HG03060 (cell line): Measurements from ENCODE around the gene INPP4B.

Experiments used
- ATAC-seq: cut with Tn5 transposase; IDR thresholded peaks from one replicate; pipeline ENCODE4 v1.9.1; 2021; ENCODE audit warnings: low read depth, moderate number of reproducible peaks; ENCODE audit not compliant: unreplicated experiment

The INPP4B gene

DNA sequence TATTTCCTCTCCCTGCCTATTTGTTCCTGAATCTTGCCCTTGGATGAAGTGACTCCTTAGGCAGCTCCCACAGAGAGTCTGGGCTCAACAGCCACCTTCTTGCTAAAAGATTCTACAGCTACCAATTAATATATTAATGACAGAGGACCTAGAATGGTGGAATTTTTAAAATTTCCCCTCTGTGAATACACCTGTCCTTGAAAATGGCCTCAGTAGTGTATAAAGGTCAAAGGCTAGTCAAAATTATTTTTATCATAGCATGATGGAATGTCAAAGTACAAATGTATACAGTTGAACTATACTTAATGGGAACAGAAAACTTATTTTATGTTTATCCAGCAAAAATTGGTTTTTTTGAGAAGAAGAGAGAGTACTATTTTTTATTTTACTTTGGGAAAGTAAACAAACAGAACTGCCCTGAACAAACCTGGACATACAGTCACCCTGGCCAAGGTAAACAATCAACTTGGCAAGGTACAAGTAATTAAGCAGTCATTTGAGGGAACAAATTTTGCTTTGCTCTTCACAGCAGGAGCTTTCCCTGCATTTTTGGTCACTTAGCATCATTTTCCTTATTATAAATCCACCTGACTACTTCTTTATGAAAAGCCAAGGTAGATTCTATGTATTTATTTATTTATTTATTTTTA lies 250.8 kb downstream of the INPP4B start:
- ATAC-seq, result no peak

GRCh38 chr4:142585411-142585810 lies 260.7 kb downstream of the INPP4B start:
- no peak for ATAC-seq

DNA sequence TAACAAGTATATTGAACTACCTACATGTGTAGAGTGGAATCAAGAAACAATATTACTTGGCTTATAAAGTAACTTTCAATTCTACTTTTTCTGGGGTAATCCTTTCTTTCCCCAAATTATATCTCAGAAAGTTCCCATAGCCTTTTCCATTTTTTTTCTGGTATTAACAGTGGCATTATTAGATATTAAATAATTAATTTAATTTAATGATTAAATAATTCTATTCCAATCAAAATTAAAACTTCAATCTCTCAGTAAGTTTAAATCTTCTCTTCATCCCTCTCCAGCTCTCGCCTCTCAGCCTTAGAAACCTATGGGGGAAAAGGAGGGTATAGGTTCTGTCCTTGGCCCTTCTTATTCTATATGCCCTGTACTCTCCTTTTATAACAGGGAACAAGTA lies 262.4 kb downstream of the INPP4B start:
- no peak for ATAC-seq

GRCh38 chr4:142582340-142582739 lies 263.8 kb downstream of the INPP4B start:
- ATAC-seq, result no peak

- no peak for ATAC-seq
Observed at GRCh38 chr4:142581881-142582280, 264.2 kb downstream of the INPP4B start.

- no peak for ATAC-seq
Observed at GRCh38 chr4:142579443-142579842, 266.7 kb downstream of the INPP4B start.

DNA sequence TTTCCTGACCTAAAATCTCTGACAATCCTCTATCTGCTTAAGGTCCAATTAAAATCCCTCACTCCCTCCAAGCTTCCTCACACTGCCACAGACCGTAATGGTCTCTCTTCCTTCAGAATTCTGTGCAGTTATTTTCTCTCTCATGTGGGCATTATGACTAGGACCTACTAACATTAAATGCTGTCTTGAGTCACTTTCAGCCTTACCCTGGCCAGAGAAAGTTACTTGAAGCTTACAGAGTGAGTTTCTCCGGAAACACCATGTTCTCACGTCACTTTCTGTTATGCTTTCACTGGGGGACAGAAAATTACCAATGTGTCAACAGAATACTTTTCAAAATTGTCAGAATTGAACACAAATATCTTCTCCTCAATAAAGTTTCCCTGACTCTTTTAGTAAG lies 271.8 kb downstream of the INPP4B start:
- no peak for ATAC-seq

- ATAC-seq, result no peak
Observed at GRCh38 chr4:142572071-142572470, 274.0 kb downstream of the INPP4B start.

- ATAC-seq, result no peak
Observed at GRCh38 chr4:142567620-142568451, 278.3 kb downstream of the INPP4B start.

GRCh38 chr4:142567199-142567598 lies 278.9 kb downstream of the INPP4B start:
- no peak for ATAC-seq

GRCh38 chr4:142566777-142567176 lies 279.3 kb downstream of the INPP4B start:
- ATAC-seq, result no peak

DNA sequence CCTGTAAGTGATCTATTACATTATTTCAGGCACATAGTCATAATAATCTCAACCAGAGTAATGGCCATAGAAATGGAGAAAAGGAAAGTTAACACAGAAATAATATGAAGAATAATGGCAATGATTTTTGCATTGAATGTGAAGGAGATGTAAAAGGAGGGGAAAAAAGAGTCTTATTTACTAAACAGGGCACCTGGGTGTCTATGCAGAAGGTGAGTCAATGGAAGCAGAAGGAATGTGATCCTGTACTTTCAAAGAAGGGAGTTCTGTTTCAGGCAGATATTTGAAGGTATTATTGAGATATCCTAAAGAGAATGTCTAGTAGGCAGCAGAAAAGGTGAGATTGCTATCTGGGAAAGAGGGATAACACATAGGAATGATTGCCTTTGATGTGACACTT lies 279.9 kb downstream of the INPP4B start:
- ATAC-seq, result no peak

DNA sequence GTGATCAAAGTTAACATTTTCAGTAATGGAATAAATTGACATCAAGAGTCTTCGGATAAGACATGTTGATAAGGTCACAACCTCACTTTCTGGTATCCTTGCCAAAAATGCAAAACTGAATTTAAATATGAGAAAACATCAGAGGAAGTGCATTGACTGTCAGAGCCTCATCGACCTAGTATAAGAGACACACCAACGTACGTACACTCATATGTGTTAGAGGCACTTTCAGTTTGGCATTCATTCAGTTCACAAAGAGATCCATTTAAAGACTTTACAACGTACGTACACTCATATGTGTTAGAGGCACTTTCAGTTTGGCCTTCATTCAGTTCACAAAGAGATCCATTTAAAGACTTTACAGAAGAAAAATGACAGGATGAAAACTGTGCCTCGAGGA lies 280.3 kb downstream of the INPP4B start:
- no peak for ATAC-seq

GRCh38 chr4:142563682-142564291 lies 282.3 kb downstream of the INPP4B start:
- ATAC-seq, result no peak

GRCh38 chr4:142559986-142560385 lies 286.1 kb downstream of the INPP4B start:
- ATAC-seq, result no peak

DNA sequence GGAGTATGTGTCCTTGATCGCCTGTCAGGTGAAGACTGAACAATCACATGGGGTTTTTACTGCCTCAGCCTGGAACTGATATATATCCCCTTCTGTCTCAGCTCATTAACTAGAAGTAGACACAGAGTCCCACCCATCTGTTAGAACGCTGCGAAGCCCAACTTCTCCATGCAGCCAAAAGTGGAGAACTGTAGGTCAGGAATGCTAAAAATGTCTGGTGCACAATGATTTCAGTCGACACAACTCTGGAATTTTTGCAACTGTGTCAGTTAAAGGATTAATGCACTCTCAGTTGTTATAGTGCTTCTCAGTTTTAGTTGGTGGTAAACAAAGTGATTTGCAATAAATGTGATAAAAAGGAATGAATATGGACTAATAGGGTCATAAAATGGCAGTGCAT lies 287.2 kb downstream of the INPP4B start:
- ATAC-seq, result no peak

DNA sequence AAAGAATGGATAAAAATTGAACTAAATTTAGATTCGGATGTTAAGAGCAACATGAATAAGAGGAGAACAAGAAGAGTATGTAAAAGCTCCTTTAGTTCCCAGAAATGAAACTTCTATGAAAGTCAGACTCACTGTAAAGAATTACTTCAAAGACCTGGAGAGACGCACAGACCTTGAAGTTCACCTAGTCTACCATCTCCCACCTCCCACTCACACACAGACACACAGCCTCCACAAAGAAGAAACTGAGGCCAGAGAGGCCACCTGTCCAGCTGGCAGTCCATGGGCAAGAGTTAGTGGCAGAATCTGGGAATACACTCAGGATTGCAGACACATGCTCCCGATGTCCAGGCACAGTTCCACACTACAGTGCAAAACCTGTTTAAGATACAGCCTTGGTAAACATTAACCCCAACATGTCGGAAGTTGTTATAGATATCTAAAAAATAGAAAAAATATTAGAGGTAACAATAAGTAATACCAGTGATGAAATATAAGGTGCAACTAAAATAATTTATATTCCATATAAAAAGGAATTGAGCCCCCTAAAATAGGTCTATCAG lies 288.8 kb downstream of the INPP4B start:
- ATAC-seq, result no peak

- ATAC-seq, result no peak
Observed at GRCh38 chr4:142556570-142557238, 289.4 kb downstream of the INPP4B start.

DNA sequence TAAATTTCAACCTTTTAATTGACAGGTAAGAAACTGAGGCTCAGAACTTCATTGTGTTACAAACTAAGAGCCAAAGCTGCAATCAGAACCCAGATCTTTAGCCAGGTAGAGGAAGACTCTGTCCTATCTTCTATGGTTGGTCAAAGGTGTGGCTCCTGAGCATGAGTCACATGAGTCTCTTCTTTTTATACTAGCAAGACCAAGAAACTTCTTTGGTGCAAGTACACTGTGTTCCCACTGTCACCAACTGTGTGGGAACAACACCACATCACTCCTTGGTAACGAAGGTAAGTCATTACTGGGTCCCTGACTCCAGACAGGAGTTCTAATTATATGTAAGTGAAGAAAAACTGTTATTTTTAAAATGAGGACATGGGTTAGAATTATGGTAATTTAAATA lies 290.1 kb downstream of the INPP4B start:
- no peak for ATAC-seq

DNA sequence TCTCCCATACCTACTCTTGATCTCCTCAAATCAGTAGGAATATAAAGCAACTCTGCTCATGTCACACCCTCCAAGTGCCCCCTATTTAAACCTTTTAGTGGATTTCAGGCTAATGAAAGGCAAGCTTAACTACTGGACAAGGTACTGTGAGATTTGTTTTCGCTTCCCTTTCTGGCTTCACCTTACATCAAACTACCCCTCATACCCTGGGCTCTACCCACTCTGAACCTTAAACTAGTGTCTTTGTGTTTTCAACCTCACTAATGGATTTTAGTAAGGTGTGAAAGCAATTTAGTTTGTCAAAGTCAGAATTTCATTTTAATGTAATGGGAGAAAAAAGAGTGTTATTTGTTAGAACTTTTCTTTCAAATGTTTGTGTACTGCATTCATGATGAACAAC lies 291.7 kb downstream of the INPP4B start:
- no peak for ATAC-seq
